Melanocyte of skin (primary cell): Measurements from ENCODE around the gene SLCO1A2. TPM values are rescaled to one million over a fixed set of nuclear protein-coding genes. Genes with fewer than 3 reads are reported as not detected.

Experiments used
- total RNA-seq, 2 donors: library from RNA; depleted of rRNA; stranded (reverse); fragments of >200 nt; gene quantifications; 2 replicates each; pipeline ENCODE4 v1.2.3, GENCODE V29; 2012

Gene SLCO1A2
- total RNA-seq, result under 1 TPM in 1 of 2 donors, not detected in 1; under 0.01 TPM

GRCh38 chr12:21334771-21335325 lies at the start of gene SLCO1A2:
Gene SLCO1A2, minus strand, starts transcription at chr12:21334917. Its CDS starts 270 bp downstream, at chr12:21334647.

GRCh38 chr12:21372602-21373001 lies 37.9 kb upstream of the SLCO1A2 start, which contains the start of gene IAPP:
Gene IAPP, plus strand, starts transcription at chr12:21372902. Its CDS starts 450 bp downstream, at chr12:21373352.

Other genes starting within 250 kb of the SLCO1A2 start
- not detected for gene SLCO1B1, start 203.7 kb downstream of the SLCO1A2 start, total RNA-seq
- not detected for gene IAPP, start 38.0 kb upstream of the SLCO1A2 start, total RNA-seq
- 1 to 10 TPM; 8.6 to 9.3 TPM for gene PYROXD1, start 102.7 kb upstream of the SLCO1A2 start, total RNA-seq
- gene RECQL, start 166.7 kb upstream of the SLCO1A2 start, total RNA-seq, result 10 to 100 TPM; 73.0 to 97.6 TPM
- gene GOLT1B, start 166.9 kb upstream of the SLCO1A2 start, total RNA-seq, result 10 to 100 TPM; 26.8 to 52.6 TPM
- gene SPX, start 191.4 kb upstream of the SLCO1A2 start, total RNA-seq, result 1 to 10 TPM; 1.7 to 2.0 TPM